Right ventricle myocardium inferior (tissue), 1 donor: Measurements from ENCODE around the gene GPR62. TPM values are rescaled to one million over a fixed set of nuclear protein-coding genes. Genes with fewer than 3 reads are reported as not detected.

ENCODE experiments used
- ATAC-seq: fragments of 200-7000 bp; cut with Tn5 transposase; one replicate; pipeline ENCODE4 v1.9.1; 2020; ENCODE audit warnings: mild to moderate bottlenecking, moderate library complexity
- DNase-seq: peaks from one replicate; pipeline ENCODE4 v3.0.0; 2021; ENCODE audit errors: missing footprints
- intact Hi-C: fragments of 100-400 bp; cut with DNase I; formaldehyde crosslinking; loops from one replicate; pipeline ENCODE4 v1.11.0; 2022
- total RNA-seq: library from RNA; stranded (reverse); fragmentation: NEBNext Ultra II Directional; extraction: Animal tissue kit (Norgen Biotek cat#: 25700); gene quantifications from one replicate; pipeline ENCODE4 v1.2.1, GENCODE V29; 2021
- donor health status: DM: no; HTN: yes; CAD: no; lungs with severe emphysema.

The GPR62 gene
- total RNA-seq, 1 donor from 2014 or later = 0.22 TPM

DNA sequence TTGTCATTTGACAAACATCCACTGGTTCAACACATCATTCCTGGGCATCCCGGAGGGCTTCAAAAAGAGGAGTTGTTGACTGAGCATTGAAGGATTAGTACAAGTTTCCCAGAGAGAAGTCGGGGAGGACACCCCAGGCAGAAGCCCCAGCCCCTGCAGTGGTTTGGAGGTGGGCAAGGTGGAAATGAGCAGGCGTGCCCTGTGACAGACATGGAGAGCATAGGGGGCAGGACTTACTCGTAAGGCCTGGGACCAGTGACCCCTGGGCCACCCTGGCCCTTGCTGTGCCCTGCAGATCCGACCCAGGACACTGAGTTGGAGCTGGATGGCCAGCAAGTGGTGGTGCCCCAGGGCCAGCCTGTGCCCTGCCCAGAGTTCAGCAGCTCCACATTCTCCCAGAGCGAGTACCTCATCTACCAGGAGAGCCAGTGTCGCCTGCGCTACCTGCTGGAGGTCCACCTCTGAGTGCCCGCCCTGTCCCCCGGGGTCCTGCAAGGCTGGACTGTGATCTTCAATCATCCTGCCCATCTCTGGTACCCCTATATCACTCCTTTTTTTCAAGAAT, 7.1 kb upstream of the GPR62 start:
- DNase-seq = no peak
- intact Hi-C loops = no loop called here
- no peak for ATAC-seq

DNA sequence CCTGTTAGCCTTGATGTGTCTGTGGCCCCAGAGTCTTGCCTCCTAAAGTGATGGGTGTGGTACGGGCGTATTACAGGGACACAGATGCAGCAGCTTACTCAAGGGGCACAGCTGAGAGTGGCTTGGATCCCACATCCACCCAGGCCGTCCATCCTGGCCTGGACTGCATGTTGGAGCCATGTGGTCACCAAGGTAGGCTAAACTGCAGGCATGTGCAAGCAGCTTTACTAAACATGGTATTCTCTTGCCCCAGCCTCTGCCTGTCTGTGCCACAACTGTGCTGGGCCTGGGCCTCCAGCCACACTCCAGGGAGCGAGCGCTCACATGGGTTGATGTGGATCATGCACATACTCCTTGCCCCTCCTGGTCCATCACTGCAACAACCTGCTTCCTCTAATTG, 6.1 kb upstream of the GPR62 start:
- intact Hi-C loops = no loop called here
- DNase-seq = no peak
- ATAC-seq = no peak

DNA sequence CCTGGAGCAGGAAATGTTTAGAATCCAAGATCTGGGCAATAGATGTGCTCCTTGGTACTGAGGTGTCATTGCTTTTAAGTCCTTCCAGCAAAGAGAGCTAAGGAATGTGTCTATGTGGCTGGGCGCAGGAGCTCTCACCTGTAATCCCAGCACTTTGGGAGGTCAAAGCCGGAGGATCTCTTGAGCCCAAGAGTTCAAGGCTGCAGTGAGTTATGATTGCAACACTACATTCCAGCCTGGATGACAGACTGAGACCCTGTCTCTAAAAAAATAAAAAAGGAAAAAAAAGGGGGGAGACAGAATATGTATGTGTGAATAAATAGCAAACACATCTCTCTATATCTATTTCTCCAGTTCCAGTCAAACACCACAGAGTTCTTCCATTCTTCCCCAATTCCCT, 4.3 kb upstream of the GPR62 start:
- ATAC-seq (no peak), DNase-seq (peak; percentile 0)
- intact Hi-C loops = no loop called here

GRCh38 chr3:51953445-51953844, 1.7 kb upstream of the GPR62 start:
- DNase-seq = no peak
- intact Hi-C loops = no loop called here

DNA sequence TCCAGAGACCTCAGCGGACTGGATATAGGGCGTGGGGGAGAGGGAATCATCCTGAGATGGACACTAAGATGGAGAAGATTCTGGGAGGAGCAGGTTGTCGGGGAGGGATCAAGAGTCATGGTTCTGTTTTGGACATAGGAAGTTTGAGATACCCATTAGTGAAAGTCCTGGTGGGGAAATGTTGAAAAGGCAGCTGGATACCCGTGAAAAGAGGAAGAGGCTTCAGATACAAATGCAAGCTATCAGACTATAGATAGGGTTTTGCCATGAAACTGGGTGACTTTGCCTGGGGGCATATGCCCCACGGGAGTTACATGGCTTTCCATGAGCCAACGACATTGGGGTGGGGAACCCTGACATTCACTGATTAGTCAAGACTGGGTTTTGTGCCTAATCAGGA, 1.1 kb upstream of the GPR62 start:
- DNase-seq (no peak), ATAC-seq (no peak)
- intact Hi-C loops = no loop called here

More at GRCh38 chr3:51953445-51953844, 1.7 kb upstream of the GPR62 start:
- ATAC-seq = no peak

GRCh38 chr3:51954713-51955112, 468 bp upstream of the GPR62 start:
- intact Hi-C loops = no loop called here
- ATAC-seq (no peak), DNase-seq (no peak)

DNA sequence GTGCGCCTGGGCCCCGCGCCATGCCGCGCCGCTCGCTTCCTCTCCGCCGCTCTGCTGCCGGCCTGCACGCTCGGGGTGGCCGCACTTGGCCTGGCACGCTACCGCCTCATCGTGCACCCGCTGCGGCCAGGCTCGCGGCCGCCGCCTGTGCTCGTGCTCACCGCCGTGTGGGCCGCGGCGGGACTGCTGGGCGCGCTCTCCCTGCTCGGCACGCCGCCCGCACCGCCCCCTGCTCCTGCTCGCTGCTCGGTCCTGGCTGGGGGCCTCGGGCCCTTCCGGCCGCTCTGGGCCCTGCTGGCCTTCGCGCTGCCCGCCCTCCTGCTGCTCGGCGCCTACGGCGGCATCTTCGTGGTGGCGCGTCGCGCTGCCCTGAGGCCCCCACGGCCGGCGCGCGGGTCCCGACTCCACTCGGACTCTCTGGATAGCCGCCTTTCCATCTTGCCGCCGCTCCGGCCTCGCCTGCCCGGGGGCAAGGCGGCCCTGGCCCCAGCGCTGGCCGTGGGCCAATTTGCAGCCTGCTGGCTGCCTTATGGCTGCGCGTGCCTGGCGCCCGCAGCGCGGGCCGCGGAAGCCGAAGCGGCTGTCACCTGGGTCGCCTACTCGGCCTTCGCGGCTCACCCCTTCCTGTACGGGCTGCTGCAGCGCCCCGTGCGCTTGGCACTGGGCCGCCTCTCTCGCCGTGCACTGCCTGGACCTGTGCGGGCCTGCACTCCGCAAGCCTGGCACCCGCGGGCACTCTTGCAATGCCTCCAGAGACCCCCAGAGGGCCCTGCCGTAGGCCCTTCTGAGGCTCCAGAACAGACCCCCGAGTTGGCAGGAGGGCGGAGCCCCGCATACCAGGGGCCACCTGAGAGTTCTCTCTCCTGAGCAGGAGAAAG, 951 bp downstream of the GPR62 start:
- intact Hi-C loops = no loop called here
- peak; percentile 78 for DNase-seq
- ATAC-seq = peak; percentile 79

DNA sequence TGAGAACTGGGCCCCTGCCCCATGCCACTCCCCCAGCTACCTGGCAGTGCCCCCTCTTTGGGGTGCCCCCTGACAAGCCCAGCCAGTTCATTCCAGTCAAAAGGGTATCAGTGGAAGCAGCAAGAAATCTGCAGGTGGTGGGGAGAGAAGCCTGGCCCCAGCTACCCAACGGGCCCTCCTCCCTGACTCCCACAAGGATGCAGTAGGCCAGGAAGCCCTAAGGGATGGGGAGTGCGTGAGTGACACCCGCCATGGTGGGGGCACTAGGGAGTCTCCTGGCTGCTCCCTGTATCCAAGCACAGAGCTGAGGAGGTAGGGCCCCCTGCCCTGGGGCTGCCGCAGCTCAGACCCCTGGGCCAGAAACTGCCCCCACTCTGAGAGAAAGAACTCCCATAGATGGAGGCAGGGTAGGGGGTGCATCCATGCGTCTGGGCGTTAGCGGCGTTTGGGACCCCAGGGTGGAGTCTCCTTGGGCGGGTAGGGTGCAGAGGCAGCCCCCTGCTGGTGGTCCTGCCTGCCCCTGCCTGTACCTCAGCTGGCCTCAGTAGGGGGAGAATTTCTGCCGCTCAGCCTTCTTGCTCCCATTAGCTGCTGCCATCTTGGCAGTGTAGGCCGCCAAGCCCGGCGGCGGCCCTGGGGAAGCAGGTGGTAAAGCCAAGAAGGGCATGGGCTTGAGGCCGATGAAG, 2.5 kb downstream of the GPR62 start:
- intact Hi-C loops = no loop called here
- no peak for ATAC-seq
- peak; percentile 58 for DNase-seq

DNA sequence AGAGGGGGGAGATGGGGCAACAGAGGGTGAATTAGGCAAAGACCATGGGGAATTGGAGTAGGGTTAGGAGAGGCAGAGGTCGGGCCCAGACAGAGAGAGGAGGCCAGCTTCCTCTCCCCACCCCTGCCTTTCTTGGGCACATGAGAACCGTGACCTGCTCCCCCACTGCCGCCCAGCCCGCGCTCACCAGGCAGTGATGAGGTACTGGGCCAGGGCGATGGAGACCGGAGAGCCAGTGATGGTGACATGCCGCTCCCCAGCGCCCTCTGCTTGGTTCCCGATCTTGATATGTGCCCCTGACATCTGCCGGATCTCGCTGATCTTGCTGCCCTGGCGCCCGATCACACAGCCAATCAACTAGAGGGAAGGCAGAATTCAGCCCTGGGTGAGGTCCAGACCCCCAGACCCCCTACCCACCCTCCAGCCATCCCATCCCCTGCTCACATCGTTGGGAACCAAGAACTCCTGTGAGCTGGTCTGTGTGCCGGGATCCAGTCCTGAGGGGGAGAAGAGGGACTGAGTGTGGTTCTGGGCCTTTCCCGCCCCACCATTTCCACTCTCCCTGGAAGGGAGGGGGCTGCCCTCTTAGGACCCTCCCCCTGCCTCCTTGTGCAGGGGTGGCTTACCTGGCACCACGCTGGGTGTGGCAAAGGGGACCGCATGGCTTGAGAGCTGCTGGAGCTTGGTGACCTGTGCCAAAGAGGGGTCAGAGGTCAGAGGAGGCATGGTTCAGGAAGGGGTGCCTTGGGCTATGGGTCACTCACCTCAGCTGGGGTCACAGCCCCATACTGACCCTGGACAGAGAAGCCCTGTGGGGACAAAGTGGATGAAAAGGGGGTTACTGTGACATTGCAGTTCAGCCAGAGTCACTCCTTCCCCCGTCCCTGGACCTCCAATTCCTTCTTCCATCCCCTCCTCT, 3.7 kb downstream of the GPR62 start:
- DNase-seq (peak; percentile 46), ATAC-seq (no peak)
- intact Hi-C loops = no loop called here

DNA sequence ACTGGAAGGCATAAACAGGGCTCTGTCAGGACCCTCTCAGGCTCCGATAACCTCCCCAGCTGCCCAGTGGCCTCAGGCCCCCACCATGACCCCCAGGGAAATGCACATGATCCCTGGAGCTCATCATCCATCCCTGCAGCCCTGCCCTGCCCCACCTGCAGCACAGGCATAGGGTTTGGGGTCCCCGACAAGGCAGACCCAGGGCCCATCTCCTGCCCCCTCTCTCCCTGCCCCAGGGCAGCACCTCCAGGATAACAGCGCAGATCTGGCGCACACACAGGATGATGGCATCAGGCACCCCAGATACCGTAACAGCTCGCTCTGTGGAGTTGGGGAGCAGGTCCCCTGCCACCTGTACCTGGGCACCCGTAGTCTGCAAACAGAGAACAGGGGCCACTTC, 4.5 kb downstream of the GPR62 start:
- DNase-seq (peak; percentile 30), ATAC-seq (no peak)
- intact Hi-C loops = no loop called here

- ATAC-seq (no peak), DNase-seq (peak; percentile 50)
- intact Hi-C loops = no loop called here
Observed at GRCh38 chr3:51960386-51960785, 5.2 kb downstream of the GPR62 start.

DNA sequence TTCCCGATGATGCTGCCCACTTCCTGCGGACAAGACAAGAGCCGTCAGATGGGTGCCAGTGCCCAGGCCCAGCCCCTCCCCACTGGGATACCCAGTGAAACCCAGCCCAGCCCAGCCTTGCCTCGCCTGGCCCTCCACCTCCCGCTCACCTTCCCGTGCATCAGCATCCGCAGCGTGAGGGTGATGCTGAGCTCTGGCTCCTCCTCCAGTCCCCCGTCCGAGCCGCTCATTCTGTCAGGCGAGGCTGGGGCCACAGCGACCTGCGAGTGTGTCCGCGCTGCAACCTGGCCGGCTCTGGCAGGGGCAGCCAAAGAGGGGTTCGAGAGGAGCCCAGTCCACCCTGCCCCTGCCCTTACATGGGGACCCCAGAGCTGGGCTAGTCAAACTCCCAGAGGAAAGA, 5.8 kb downstream of the GPR62 start:
- ATAC-seq (no peak), DNase-seq (peak; percentile 51)
- intact Hi-C loops = no loop called here

GRCh38 chr3:51961602-51962569, 6.7 kb downstream of the GPR62 start:
- ATAC-seq (peak; percentile 82), DNase-seq (peak; percentile 61)
- intact Hi-C loops = no loop called here

DNA sequence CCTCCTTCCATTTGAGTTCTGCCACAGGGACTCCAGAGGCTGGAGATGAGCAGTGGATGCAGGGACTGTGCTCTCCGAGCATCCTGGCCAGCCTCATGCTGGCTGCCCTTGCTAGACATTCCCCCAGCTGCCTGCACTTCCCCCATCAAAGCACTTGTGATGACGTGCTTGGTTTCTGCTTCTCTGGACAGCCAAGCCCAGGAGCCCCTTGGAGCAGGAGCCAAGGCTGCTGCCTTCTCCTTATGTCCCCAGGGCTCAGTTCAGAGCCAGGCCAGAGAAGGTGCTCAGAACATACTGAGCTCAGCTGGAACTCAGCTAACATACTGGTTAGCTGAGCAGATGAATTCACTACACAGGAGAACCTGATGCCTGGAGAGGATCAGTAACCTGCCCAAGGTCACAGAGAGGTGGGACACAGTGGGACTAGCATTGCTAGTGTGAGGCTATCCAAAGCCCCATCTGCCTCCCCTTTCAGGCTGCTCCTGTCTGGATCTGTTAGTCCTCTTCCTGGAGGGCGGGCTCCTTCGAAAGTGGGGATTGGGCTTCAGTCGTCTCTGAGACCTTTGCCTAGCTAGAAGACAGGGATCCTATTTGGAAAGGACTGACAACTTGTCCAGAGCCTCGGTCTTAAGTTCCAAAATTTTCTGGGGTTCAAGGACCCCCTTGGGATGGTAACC, 7.8 kb downstream of the GPR62 start:
- intact Hi-C loops = no loop called here
- DNase-seq (peak; percentile 65), ATAC-seq (no peak)

DNA sequence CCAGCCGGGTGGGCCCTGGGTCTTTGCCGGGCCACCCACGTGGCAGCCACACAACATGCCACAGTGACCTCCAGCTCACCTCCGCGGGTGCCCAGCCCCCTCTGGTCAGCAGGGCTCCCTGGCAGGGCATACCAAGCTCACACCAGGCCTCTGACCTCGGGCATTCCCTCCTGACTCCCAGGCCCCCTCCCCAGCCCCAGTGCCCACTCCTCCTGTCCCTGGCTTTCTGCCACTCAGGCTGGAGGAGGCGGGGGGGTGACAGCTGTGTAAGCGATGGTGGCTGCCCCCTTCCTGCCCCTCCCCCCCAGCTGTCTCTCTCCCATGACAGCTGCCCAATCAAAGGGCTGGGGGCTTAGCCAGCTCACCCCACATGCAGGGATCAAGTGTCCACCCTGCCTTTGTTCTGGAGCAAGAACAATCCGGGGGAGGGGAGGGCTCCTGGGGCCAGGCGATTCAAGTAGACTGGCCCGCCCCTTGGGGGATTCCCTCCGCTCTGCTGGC, 8.8 kb downstream of the GPR62 start:
- no peak for ATAC-seq
- intact Hi-C loops = no loop called here
- DNase-seq = peak; percentile 49

GRCh38 chr3:51964521-51964920, 9.3 kb downstream of the GPR62 start:
- peak; percentile 58 for DNase-seq
- intact Hi-C loops = no loop called here
- ATAC-seq = no peak

DNA sequence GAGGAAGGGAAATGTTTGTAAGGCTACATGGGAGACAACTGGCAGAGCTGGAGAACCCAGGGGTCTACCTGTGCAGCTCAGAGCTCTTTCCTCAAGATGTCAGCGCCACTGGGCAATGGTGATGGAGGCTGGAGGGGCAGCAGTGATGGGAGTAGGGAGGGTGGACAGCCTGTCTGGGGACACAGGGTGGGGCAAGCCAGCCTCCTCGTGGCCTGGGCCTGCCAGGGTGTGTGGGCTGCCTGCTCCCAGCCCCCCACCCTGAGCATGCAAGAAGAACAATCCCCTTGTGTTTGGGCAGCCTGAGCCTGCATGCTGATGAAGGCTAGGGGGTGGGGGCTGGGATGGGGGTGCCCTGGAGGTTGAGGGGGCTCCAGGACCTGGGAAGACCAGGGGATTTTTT, 10.8 kb downstream of the GPR62 start:
- ATAC-seq (no peak), DNase-seq (peak; percentile 1)
- intact Hi-C loops = no loop called here
